HG03378 (cell line): ENCODE data around the gene GPRIN1.

Experiments
- ATAC-seq: cut with Tn5 transposase; IDR thresholded peaks from one replicate; pipeline ENCODE4 v1.9.1; 2021; ENCODE audit warnings: mild to moderate bottlenecking, moderate library complexity; ENCODE audit not compliant: unreplicated experiment

The GPRIN1 gene

GRCh38 chr5:176643491-176644219 is 33.7 kb upstream of the GPRIN1 start:
- no peak for ATAC-seq

- ATAC-seq: no peak
These were observed 32.9 kb upstream of the GPRIN1 start for GRCh38 chr5:176642675-176643490.

GRCh38 chr5:176640616-176641015 is 30.7 kb upstream of the GPRIN1 start:
- no peak for ATAC-seq

GRCh38 chr5:176639981-176640380 is 30.0 kb upstream of the GPRIN1 start:
- no peak for ATAC-seq

GRCh38 chr5:176639208-176639607 is 29.3 kb upstream of the GPRIN1 start:
- ATAC-seq: no peak

- no peak for ATAC-seq
These were observed 28.5 kb upstream of the GPRIN1 start for GRCh38 chr5:176638437-176638836.

- ATAC-seq: no peak
These were observed 27.6 kb upstream of the GPRIN1 start for GRCh38 chr5:176637556-176637955.

GRCh38 chr5:176636426-176636825 is 26.5 kb upstream of the GPRIN1 start:
- ATAC-seq: no peak

GRCh38 chr5:176633598-176633997 is 23.6 kb upstream of the GPRIN1 start:
- no peak for ATAC-seq

GRCh38 chr5:176632745-176633144 is 22.8 kb upstream of the GPRIN1 start:
- ATAC-seq: no peak

- no peak for ATAC-seq
These were observed 21.6 kb upstream of the GPRIN1 start for GRCh38 chr5:176631383-176632200.

GRCh38 chr5:176630681-176631222 is 20.8 kb upstream of the GPRIN1 start:
- no peak for ATAC-seq

- ATAC-seq: no peak
These were observed 20.1 kb upstream of the GPRIN1 start, which contains the start of the genes EIF4E1B and SNCB for GRCh38 chr5:176629853-176630680. Gene EIF4E1B (plus strand): TSS chr5:176630675. CDS start chr5:176642788, 12,113 bp downstream. Gene SNCB (minus strand): TSS chr5:176630534. CDS start chr5:176629654, 880 bp downstream.

- ATAC-seq: no peak
These were observed 19.4 kb upstream of the GPRIN1 start for GRCh38 chr5:176629317-176629852.

GRCh38 chr5:176628406-176629228 is 18.7 kb upstream of the GPRIN1 start:
- no peak for ATAC-seq

GRCh38 chr5:176627582-176627981 is 17.6 kb upstream of the GPRIN1 start:
- ATAC-seq: no peak

GRCh38 chr5:176626876-176627236 is 16.9 kb upstream of the GPRIN1 start:
- ATAC-seq: no peak

- no peak for ATAC-seq
These were observed 16.3 kb upstream of the GPRIN1 start for GRCh38 chr5:176625966-176626875.
